Activated gamma-delta T cell treated with Interleukin-2 at 50 U/mL for 16 hours (primary cell): ENCODE measurements around the gene FARSB.

Experiments
- DNase-seq: peaks from one replicate; pipeline ENCODE4 v3.0.0-alpha.2; 2020

The FARSB gene

GRCh38 chr2:222656526-222657446, 894 bp upstream of the FARSB start:
- no peak for DNase-seq

DNA sequence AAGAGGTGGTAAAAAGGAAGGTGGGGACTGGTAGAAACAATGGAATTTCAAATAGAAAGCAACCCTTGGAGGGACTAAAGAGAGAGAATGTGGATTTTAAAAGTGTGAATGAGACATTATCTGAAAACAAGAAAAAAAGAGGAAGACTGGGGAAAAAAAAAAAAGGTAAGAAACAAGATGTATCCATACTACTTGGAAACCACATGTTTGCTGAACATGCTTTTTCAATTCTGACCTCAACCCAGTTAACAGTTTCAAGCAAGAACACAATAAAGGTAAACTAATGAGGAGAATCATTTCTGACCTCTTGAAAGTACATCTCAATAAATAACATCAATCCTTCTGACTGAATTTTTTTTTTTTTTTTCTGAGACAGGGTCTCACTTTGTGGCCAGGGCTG, 2.6 kb downstream of the FARSB start:
- no peak for DNase-seq

GRCh38 chr2:222652491-222653255, 3.2 kb downstream of the FARSB start:
- DNase-seq = no peak

GRCh38 chr2:222651718-222652418, 4.0 kb downstream of the FARSB start:
- DNase-seq = no peak

DNA sequence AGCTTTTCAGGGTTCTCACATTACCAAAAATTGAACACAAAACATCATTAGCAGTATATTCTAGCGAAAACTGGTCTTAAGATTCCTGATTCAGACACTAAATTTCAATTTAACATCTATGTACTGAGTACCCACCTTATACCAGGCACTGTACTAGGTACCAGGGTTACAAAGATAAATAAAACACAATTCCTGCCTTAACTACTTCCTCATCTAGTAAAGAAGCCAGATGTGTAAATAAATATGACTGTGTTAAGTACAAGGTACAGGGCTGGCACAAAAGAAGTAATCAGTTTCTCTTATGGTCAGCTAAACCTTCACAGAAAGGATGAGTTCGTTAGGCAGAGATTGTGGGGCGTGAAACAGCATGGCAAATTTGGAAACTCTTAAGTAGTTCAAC, 6.1 kb downstream of the FARSB start:
- no peak for DNase-seq

DNA sequence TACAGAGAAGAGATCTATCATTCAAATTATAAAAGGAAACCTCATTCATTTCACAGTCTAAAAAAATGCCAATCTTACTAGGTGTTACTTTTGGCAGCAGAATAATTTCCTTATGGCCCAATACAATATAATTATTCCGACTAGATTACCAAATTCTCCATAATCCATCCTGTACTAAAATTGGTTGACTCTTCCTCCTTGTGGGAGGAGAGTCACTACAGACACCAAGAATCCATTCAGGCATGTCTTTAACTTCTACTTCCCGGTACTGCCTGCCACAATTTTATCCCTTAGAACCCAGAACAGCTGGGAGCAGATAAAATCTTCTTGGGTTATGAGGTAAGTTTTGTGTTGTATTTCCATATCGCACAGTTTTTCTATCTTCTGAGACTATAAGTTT, 9.9 kb downstream of the FARSB start:
- no peak for DNase-seq

GRCh38 chr2:222643134-222643533, 12.8 kb downstream of the FARSB start:
- DNase-seq = no peak

DNA sequence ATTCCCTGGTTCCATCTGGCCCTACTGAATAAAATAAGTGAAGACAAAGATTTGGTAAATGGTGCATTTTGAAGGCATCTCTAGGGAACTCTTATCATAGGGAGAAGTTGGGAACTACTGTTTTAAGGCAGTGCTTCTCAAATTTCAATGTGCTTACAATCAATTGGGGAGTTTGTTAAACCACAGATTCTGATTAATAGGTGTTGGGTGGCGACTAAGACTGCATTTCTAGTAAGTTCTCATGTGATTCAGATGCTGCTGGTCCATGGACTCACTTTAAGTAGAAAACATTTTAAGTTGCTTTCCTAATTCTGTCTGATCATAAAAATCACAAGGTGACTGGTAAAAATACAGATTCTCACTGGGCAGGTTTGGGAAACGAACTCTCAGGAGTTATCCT, 14.6 kb downstream of the FARSB start:
- no peak for DNase-seq

DNA sequence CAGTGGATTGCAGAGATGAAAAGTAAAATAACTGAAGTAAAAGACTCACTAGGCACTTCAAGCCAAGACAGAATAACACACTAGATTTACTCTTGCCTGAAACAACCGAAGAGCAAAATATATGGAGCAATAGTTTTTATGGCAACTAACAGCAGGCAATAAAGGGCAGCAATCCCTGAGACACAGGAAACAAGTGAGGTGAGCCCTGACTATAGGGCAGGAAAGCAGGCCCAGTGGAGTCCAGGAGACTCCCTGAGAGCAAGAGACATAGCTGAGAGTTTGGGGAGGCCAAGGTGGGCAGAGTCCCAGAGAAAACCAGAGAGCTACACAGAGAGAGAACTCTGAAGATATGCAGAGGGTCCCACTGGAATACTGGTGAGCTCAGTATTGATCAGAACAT, 18.8 kb downstream of the FARSB start:
- DNase-seq = no peak

DNA sequence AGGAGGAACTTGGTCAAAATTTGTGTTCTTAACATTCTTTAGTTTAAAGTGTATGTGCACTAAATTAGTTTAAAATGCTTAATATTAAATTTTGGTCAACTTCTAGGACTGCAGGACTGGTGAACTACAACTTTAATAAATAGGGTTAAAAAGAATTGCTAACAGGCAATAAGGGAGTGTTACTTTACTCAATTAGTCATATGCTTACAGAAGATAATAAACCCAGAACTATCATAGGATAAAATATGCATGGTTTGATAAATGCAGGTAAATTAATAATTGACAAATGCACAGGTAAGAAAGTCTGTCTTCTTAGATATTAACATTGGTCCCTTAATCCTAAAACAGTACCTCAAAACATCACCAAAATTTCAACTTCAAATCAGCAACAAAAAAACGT, 20.6 kb downstream of the FARSB start:
- no peak for DNase-seq

DNA sequence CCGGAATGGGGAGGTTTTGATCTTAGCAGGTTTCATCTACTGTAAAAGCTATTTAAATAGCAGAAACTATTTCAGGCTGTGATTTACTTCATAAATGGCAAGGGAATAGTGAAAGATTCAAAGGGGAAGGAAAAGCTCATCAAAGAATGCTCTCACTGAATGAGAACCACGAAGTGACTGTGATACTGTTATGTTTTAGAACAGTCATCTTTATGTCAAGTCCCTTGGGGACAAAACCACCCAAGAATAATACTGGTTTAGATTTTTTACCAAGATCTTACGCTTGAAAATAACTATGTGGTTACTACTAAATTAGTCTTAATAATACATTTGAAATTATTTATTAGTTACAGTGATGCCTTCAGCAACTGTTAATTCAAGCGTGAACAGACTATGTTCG, 28.1 kb downstream of the FARSB start:
- DNase-seq = no peak

DNA sequence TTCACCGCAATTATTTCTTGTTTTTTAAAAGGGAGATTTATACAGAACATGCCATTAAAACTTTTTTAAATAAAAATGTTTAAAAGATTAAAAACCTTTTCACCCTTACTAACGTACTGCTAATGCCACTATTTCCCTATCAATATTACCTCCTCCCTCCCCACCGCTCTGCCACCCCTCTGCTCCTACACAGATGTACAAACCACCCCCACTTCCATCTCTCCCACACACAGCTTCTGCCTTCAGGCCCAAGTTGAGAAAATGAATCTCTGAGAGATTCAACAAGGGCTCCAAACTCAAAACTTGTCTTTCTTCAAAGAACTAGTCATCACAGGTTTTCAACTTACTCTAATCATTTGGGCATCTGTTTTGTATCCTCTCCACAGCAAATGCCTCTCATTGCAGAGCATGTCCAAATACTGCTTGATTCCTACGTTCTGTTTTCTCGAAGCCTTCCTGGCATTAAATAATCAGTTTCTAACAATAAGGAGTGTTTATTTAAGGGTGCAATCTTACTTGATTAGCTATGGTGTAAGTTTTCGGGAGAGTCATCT, 32.1 kb downstream of the FARSB start:
- no peak for DNase-seq

DNA sequence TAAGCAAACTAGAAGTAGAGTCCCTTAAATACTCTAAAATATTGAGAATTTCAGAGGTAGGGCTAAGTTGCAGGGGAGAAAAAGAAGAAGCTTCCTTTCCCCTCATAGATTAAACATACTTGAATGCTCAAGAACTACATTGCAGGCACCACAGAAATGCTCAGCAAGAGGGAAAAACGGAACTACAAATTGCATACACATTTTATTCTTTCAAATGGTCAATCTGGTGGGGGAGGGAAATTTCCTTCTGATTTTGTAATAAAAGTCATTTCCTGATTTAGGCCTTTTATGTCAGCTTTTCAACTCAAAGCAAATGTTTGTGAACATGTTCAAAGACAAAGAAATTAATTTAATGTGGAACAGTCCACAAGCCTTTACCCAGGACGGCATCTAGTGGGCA, 33.0 kb downstream of the FARSB start:
- no peak for DNase-seq

DNA sequence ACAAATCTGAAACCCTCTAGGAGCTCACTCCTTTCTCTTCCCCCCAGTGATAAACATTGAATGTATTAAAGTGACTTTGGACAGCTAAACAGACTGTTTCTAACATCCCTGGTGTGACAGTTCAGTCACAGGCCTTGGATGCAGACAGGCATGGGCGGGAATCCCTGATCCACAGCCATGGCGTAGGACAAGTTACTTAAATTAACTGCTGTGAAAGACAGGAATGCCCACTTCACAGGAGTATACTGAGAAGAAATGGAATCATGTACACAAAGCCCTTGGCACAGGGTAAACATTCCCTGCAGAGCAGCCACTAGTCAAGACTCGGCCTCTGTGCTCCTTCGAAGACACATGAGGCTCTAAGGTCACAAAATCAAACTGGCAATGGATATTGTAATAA, 34.0 kb downstream of the FARSB start:
- no peak for DNase-seq

DNA sequence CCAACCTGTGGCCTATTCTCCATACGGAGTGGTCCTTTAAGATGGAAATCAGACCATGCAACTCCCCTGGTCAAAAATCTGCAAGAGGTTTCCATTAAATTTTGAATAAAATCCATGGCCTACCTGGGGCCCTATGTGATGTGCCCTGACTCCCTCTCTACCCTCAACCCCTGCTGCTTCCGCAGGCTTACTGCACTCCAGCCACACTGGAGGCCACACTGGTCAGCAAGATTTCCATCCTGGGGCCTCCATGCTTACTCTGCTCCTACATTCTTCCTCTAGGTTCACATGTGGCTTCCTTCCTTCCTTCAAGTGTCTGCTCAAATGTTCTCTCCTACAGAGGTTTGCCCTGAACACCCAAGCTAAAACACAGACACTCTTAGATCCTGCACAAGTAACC, 40.6 kb downstream of the FARSB start:
- no peak for DNase-seq

DNA sequence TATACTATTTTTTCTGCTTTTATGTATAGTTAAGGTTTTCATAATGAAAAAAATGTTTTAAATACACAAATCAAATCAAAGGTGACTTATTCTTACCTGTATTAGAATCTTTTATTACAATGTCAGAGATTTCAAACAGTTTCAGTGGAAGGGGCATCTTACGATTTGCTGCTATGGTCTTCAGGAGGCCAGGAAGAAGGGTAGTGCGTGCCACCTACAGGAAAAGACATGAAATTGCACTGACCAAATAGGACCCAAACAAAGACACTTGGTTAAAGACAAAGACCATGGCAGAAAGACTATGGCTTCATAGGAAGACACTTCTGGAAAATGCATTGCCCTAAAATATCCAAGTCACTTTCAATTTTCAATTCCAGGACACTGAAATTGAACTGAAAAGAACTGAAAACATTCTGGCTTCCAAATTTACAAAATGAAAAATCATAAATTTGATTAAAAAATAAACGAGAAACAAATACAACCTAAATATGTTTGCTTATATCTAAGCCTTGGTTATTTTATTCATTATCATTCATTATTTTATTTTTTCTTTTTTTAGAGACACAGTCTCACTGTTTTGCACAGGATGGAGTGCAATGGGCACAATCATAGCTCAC, 42.1 kb downstream of the FARSB start:
- DNase-seq = no peak

- DNase-seq = no peak
These were observed 44.2 kb downstream of the FARSB start for GRCh38 chr2:222611684-222612083.

- DNase-seq = no peak
These were observed 45.1 kb downstream of the FARSB start for GRCh38 chr2:222610746-222611145.

DNA sequence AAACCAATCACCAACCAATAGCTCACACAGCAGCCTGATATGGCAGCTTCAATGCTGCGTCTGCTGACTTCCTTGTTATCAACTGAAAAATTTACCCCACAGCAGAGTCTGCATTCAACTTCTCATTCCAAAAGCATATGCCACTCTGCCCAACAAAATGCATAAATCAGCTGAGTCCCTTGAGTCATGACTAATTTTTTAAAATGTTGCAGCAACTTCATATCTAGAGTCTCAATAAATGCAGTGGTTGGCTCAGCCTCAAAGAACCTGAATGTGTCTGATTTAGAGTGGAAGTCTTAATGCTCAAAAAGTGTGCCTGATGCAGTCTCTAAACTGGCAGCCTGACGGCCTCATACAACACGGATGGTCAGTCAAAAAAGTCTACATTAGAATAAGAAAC, 46.5 kb downstream of the FARSB start:
- no peak for DNase-seq

- no peak for DNase-seq
These were observed 47.8 kb downstream of the FARSB start for GRCh38 chr2:222608081-222608480.

DNA sequence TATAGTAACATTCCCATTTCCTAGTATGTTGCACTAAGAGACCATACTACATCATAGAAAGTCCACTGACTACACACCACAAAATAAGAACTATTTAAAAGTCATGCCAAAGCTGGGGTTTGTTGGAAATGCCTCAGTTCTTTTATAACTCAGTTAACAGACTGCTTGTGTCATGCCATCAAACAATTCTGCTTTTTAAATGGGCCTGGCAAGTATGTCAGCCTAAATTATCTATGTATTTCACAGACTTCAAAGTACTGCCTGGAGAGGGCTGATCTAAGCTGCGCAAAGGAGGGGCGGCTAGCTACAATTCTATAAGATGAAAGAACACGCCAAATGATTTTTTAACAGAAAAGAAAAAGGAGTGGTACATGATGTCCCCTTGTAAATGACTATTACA, 49.6 kb downstream of the FARSB start:
- DNase-seq = no peak

GRCh38 chr2:222604749-222605515, 51.0 kb downstream of the FARSB start:
- DNase-seq = no peak
